RWPE2 (cell line): Measurements from ENCODE around the gene SSU72.

ENCODE experiments used
- ATAC-seq: fragments of 200-7000 bp; cut with Tn5 transposase; 3 replicates; pipeline ENCODE4 v1.9.1; 2021; ENCODE audit warnings: low read depth
- DNase-seq: peaks from one replicate; pipeline ENCODE4 v3.0.0-alpha.2; 2020; ENCODE audit warnings: low spot score
- H3K27ac ChIP-seq: fragments of 450-650 bp; 2 replicates; pipeline ENCODE4 v1.5.1; 2017; ENCODE audit warnings: mild to moderate bottlenecking; ENCODE audit not compliant: poor library complexity, severe bottlenecking
- H3K27me3 ChIP-seq: fragments of 250-450 bp; sonication (Bioruptor Pico); 2 replicates; pipeline ENCODE4 v1.5.1; 2021; ENCODE audit warnings: mild to moderate bottlenecking, moderate library complexity; ENCODE audit not compliant: insufficient read depth, poor library complexity, severe bottlenecking
- H3K36me3 ChIP-seq: fragments of 250-450 bp; sonication (Bioruptor Pico); 2 replicates; pipeline ENCODE4 v1.5.1; 2020; ENCODE audit warnings: low read depth, mild to moderate bottlenecking, moderate library complexity
- H3K4me1 ChIP-seq: fragments of 250-450 bp; sonication (Bioruptor Pico); 2 replicates; pipeline ENCODE4 v1.5.1; 2021; ENCODE audit warnings: mild to moderate bottlenecking, moderate library complexity; ENCODE audit not compliant: insufficient read depth, poor library complexity, severe bottlenecking
- H3K4me3 ChIP-seq: fragments of 250-450 bp; sonication (Bioruptor Pico); 2 replicates; pipeline ENCODE4 v1.5.1; 2021; ENCODE audit warnings: mild to moderate bottlenecking, moderate library complexity; ENCODE audit not compliant: severe bottlenecking
- H3K9me3 ChIP-seq: fragments of 250-450 bp; sonication (Bioruptor Pico); 2 replicates; pipeline ENCODE4 v1.5.1; 2021; ENCODE audit warnings: mild to moderate bottlenecking, moderate library complexity; ENCODE audit not compliant: severe bottlenecking
- CTCF ChIP-seq: fragments of 450-650 bp; IDR thresholded peaks from one replicate; pipeline ENCODE4 v1.5.1; 2017; ENCODE audit warnings: mild to moderate bottlenecking, moderate library complexity; ENCODE audit not compliant: poor library complexity, severe bottlenecking

Gene SSU72

GRCh38 chr1:1602304-1602967, 27.8 kb upstream of the SSU72 start:
- H3K4me3 ChIP-seq = no peak overlapping the region

GRCh38 chr1:1601564-1602303, 27.1 kb upstream of the SSU72 start:
- H3K4me1 ChIP-seq = no peaks in the 10 kb centered on the region
- H3K27ac ChIP-seq = no peak overlapping the region
- TF ChIP-seq CTCF = no peak
- ATAC-seq = no peak
- no peak overlapping the region for H3K4me3 ChIP-seq
- no peaks in the 10 kb centered on the region for H3K27me3 ChIP-seq
- no peaks in the 10 kb centered on the region for H3K36me3 ChIP-seq
- no peak for DNase-seq
- H3K9me3 ChIP-seq = no peaks in the 10 kb centered on the region

More at GRCh38 chr1:1602304-1602967, 27.8 kb upstream of the SSU72 start:
- TF ChIP-seq CTCF = no peak
- no peaks in the 10 kb centered on the region for H3K4me1 ChIP-seq
- H3K9me3 ChIP-seq = no peaks in the 10 kb centered on the region
- DNase-seq (no peak), ATAC-seq (no peak)
- H3K27me3 ChIP-seq = no peaks in the 10 kb centered on the region
- H3K36me3 ChIP-seq = no peaks in the 10 kb centered on the region
- no peak overlapping the region for H3K27ac ChIP-seq

GRCh38 chr1:1600861-1601563, 26.3 kb upstream of the SSU72 start:
- Histone ChIP-seq H3K27me3 (no peaks in the 10 kb centered on the region), H3K4me1 (no peaks in the 10 kb centered on the region), H3K4me3 (peak overlapping the region; percentile 35), H3K27ac (no peak overlapping the region), H3K9me3 (no peaks in the 10 kb centered on the region), H3K36me3 (no peaks in the 10 kb centered on the region)
- no peak for TF ChIP-seq CTCF
- ATAC-seq = no peak
- DNase-seq = no peak

- TF ChIP-seq CTCF = no peak
- Histone ChIP-seq H3K4me3 (peak within 1 kb of the TSS; percentile 48), H3K27me3 (no peaks in the 10 kb centered on the region), H3K27ac (no peak within 1 kb of the TSS), H3K4me1 (no peaks in the 10 kb centered on the region), H3K9me3 (no peaks in the 10 kb centered on the region), H3K36me3 (no peaks in the 10 kb centered on the region)
- peak; percentile 57 for DNase-seq
- peak; percentile 15; the same call in 2 of the 3 replicates for ATAC-seq
These were observed 25.5 kb upstream of the SSU72 start, which contains the start of gene FNDC10 for GRCh38 chr1:1599935-1600860. Gene FNDC10 (minus strand): TSS chr1:1600135. CDS start chr1:1600015, 120 bp downstream.
